ENCODE data around the gene OGFR.
A peak's percentile ranks its signal among the peaks of the same experiment; 100 is the strongest.
"Not testable (repeated sequence)": the region's sequence is repeated elsewhere in the genome, so short reads cannot be mapped to it uniquely, and the experiment has no call there.

The OGFR gene

GRCh38 chr20:62843656-62844055 lies 39.0 kb downstream of the OGFR start:
- TF ChIP-seq CTCF (IDR thresholded peaks at IDR 0.05; ENCODE audit: low read depth, low read length), result no peak
- in situ Hi-C loops (cut with HindIII; ENCODE audit: low sequenced_read_pairs), result no loop called here
- no peak for DNase-seq (ENCODE audit: low read depth, low spot score)
- no peak overlapping the region for H3K4me3 ChIP-seq (ENCODE audit: low read depth, low read length)

GRCh38 chr20:62844182-62844581 lies 39.5 kb downstream of the OGFR start:
- in situ Hi-C loops (cut with HindIII; ENCODE audit: low sequenced_read_pairs), result no loop called here
- TF ChIP-seq CTCF (IDR thresholded peaks at IDR 0.05; ENCODE audit: low read depth, low read length), result no peak
- no peak overlapping the region for H3K4me3 ChIP-seq (ENCODE audit: low read depth, low read length)
- no peak for DNase-seq (ENCODE audit: low read depth, low spot score)

- in situ Hi-C loops (cut with HindIII; ENCODE audit: low sequenced_read_pairs), result no loop called here
- peak; percentile 14 for DNase-seq (ENCODE audit: low read depth, low spot score)
- TF ChIP-seq CTCF (IDR thresholded peaks at IDR 0.05; ENCODE audit: low read depth, low read length), result no peak
- no peak overlapping the region for H3K4me3 ChIP-seq (ENCODE audit: low read depth, low read length)
Observed at GRCh38 chr20:62845416-62846160, 41.0 kb downstream of the OGFR start.

- no peak for TF ChIP-seq CTCF (IDR thresholded peaks at IDR 0.05; ENCODE audit: low read depth, low read length)
- H3K4me3 ChIP-seq (ENCODE audit: low read depth, low read length), result no peak overlapping the region
- DNase-seq (ENCODE audit: low read depth, low spot score), result no peak
- in situ Hi-C loops (cut with HindIII; ENCODE audit: low sequenced_read_pairs), result no loop called here
Observed at GRCh38 chr20:62846166-62846890, 41.7 kb downstream of the OGFR start.

GRCh38 chr20:62848917-62849316 lies 44.3 kb downstream of the OGFR start:
- H3K4me3 ChIP-seq (ENCODE audit: low read depth, low read length); in situ Hi-C loops (cut with HindIII; ENCODE audit: low sequenced_read_pairs); DNase-seq (ENCODE audit: low read depth, low spot score): not testable (repeated sequence)

GRCh38 chr20:62849431-62849830 lies 44.8 kb downstream of the OGFR start:
- H3K4me3 ChIP-seq (ENCODE audit: low read depth, low read length), result no peak overlapping the region
- no peak for TF ChIP-seq CTCF (IDR thresholded peaks at IDR 0.05; ENCODE audit: low read depth, low read length)
- in situ Hi-C loops (cut with HindIII; ENCODE audit: low sequenced_read_pairs), result no loop called here
- no peak for DNase-seq (ENCODE audit: low read depth, low spot score)

GRCh38 chr20:62850333-62850974 lies 45.8 kb downstream of the OGFR start:
- in situ Hi-C loops (cut with HindIII; ENCODE audit: low sequenced_read_pairs), result no loop called here
- no peak for DNase-seq (ENCODE audit: low read depth, low spot score)
- H3K4me3 ChIP-seq (ENCODE audit: low read depth, low read length), result no peak overlapping the region
- TF ChIP-seq CTCF (IDR thresholded peaks at IDR 0.05; ENCODE audit: low read depth, low read length), result no peak
